Measurements from ENCODE around the gene PEAK1. TPM values are rescaled to one million over a fixed set of nuclear protein-coding genes. Genes with fewer than 3 reads are reported as not detected.

PEAK1 gene
- total and polyA plus RNA-seq, 9 of the 15 experiments (the other 6 are each of a cell fraction or from before 2014, with no cell fraction given) = 0.99 to 22.4 (median 10.8) TPM

DNA sequence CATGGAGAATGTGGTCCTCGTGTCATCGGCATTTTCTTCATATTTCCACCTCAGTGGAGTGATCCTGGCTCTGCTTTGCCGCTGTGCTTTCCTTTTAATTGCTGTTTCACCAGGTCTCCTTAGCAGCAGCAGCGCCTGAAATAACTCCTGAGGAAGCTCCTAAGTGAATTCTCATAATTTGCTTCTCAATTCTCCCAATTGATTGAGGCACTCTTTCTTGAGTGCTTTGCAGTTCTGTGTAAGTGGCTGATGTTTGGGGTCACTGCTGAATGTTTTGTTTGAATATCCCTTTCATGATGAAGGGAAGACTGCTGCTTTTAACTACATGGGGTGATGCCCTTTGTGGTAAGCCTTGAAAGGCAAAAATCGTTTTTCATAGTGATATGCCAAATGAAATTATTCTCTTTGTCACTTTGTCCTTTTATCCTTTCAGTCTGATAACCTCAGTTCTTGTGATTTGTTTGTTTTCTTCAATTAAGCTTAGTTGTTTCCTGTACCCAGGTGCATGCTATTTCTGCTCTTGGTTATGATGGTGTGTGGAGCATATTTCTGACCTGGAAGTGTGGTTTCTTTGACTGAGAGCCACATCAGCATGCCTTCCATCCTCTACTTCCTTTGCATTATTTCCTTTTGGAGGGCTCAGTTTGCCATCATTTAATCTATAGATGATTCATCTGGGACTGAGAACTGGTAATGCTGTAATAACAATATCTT, 37.4 kb upstream of the PEAK1 start (continued):
- no peak for TF ChIP-seq ETV5 (CRISPR knock-in tag; IDR thresholded peaks at IDR 0.05; ENCODE audit: low read depth)

DNA sequence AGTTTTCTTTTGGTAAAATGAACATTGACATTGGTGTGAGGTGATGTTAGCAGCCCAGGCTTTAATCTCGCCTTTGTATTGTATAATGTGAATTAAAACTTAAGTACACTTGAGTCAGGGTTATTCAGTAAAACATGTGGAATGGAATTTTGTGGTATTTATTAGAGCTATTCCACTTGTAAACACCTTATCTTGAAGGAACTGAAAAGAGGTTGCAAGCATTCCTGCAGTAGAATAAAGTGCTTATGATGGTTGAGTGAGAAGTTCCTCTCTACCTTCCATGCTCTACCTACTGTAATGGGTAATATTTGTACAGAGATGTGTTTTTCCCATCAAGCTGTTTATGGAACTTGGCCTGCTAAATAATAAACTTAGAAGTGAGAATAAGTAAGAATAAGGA, 36.8 kb upstream of the PEAK1 start:
- TF ChIP-seq ZC3H4 (CRISPR knock-in tag; IDR thresholded peaks at IDR 0.05; ENCODE audit: borderline replicate concordance) (no peak), CXXC5 (CRISPR knock-in tag; IDR thresholded peaks at IDR 0.05) (no peak), ZNF586 (CRISPR knock-in tag; conservative IDR thresholded peaks at IDR 0.05) (no peak), BHLHE40 (IDR thresholded peaks at IDR 0.05; ENCODE audit: low read length) (no peak), CBX1 (IDR thresholded peaks at IDR 0.05; ENCODE audit: low read depth) (no peak), FUS (optimal IDR thresholded peaks at IDR 0.05; ENCODE audit: low read depth, low read length) (no peak), GATA2 (CRISPR knock-in tag; IDR thresholded peaks at IDR 0.05) (no peak)
- DNase-seq (ENCODE audit: extremely low read depth in 1 of 4, low spot score in 3 of 4) (no peak), FAIRE-seq (no peak), ATAC-seq (no peak)
- no peak overlapping the region for H2AFZ ChIP-seq (ENCODE audit: low read depth, low read length)
- no peak overlapping the region for H3K4me2 ChIP-seq (ENCODE audit: insufficient read depth, low read length)
- H3K27me3 ChIP-seq (ENCODE audit: control insufficient read depth in 2 of 2, insufficient read depth in 2 of 2, low read length in 2 of 2) = no peaks in the 10 kb centered on the region
- no peak overlapping the region for H3K4me3 ChIP-seq
- H3K27ac ChIP-seq (ENCODE audit: extremely low read depth, low read depth, low read length) = no peak overlapping the region
- H3K9me3 ChIP-seq (replicated peaks; ENCODE audit: control insufficient read depth, insufficient read depth, low read depth, low read length) = no peaks in the 10 kb centered on the region
- 0 out of 5 replicates have a peak, but pooled peaks cover 0 to 1% of the 10 kb centered on the region in 2 experiments for H3K4me1 ChIP-seq (replicated peaks in 1 of 2; ENCODE audit: control insufficient read depth in 2 of 2, insufficient read depth in 2 of 2, low read length in 2 of 2)
- intact Hi-C loops (cut with micrococcal nuclease) = no loop called here
- no TSS peak for BruUV-seq (replicated peaks)
- POLR2A ChIA-PET = interaction anchor here (0.6 to 0.7 kb wide), 2 partner anchors 10 to 158 kb away, joined by 3 read pairs; no protein-coding TSS in a partner anchor
- no peaks in the 10 kb centered on the region for H3K79me2 ChIP-seq (ENCODE audit: control insufficient read depth, insufficient read depth, low read length)
- 91% methylated on average over 1 of the region's 1 CpG for WGBS (ENCODE audit: insufficient coverage, low coverage, missing lambda C conversion rate)
- H3K9ac ChIP-seq (ENCODE audit: insufficient read depth in 1 of 2, low read depth in 2 of 2, low read length in 2 of 2) = no peak overlapping the region
- CTCF ChIA-PET (ENCODE audit: low intra/inter-chr PET ratio) = no interaction called here
- in situ Hi-C loops (cut with MboI) = no loop called here
- no peaks in the 10 kb centered on the region for H4K20me1 ChIP-seq (replicated peaks; ENCODE audit: control insufficient read depth, insufficient read depth, low read length)
- H3K9me1 ChIP-seq (ENCODE audit: control insufficient read depth, insufficient read depth, low read length) = no peaks in the 10 kb centered on the region
- H3K36me3 ChIP-seq (ENCODE audit: control insufficient read depth, insufficient read depth, low read length) = peaks cover 26% of the 10 kb centered on the region; the same call in 2 of the 3 replicates

Data from K562 (cell line).